ENCODE results near the gene MYF5. TPM values are rescaled to one million over a fixed set of nuclear protein-coding genes. Genes with fewer than 3 reads are reported as not detected.

MYF5 gene
- total and polyA plus RNA-seq, 11 donors, result not detected

DNA sequence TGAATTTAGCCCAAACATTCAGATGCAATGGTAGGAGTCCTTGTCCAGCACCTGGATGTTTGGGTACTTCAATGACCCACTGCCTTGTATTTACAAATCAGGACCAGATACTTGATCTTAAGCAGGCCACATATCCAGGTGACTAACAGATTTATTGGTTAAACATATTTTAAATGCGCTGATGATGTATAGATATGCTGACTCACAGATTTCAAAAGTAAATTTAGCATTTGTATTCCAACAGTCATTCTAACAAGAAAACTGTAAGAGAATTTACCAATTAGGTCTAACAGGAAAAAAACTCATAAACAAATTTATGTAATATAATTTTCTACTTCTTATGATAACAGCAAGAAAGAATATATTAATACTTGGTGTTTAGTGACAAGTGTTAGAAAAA, 38.7 kb upstream of the MYF5 start:
- H3K4me1 ChIP-seq, result no peaks in the 10 kb centered on the region
- no peaks in the 10 kb centered on the region for H3K9me3 ChIP-seq
- H3K27me3 ChIP-seq, result no peaks in the 10 kb centered on the region
- DNase-seq (no peak), ATAC-seq (no peak)
- WGBS, 4 donors, result 90 to 97% (median 93%) methylated on average over 1 of the region's 1 CpG
- no peak overlapping the region for H3K27ac ChIP-seq
- no peaks in the 10 kb centered on the region for H3K36me3 ChIP-seq
- H3K4me3 ChIP-seq, result no peak overlapping the region
- intact Hi-C loops (cut with DNase I), result no loop called here
- TF ChIP-seq POLR2A (IDR thresholded peaks at IDR 0.05), result no peak
- TF ChIP-seq, protein P1, sequence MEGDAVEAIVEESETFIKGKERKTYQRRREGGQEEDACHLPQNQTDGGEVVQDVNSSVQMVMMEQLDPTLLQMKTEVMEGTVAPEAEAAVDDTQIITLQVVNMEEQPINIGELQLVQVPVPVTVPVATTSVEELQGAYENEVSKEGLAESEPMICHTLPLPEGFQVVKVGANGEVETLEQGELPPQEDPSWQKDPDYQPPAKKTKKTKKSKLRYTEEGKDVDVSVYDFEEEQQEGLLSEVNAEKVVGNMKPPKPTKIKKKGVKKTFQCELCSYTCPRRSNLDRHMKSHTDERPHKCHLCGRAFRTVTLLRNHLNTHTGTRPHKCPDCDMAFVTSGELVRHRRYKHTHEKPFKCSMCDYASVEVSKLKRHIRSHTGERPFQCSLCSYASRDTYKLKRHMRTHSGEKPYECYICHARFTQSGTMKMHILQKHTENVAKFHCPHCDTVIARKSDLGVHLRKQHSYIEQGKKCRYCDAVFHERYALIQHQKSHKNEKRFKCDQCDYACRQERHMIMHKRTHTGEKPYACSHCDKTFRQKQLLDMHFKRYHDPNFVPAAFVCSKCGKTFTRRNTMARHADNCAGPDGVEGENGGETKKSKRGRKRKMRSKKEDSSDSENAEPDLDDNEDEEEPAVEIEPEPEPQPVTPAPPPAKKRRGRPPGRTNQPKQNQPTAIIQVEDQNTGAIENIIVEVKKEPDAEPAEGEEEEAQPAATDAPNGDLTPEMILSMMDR (IDR thresholded peaks at IDR 0.05), result no peak

DNA sequence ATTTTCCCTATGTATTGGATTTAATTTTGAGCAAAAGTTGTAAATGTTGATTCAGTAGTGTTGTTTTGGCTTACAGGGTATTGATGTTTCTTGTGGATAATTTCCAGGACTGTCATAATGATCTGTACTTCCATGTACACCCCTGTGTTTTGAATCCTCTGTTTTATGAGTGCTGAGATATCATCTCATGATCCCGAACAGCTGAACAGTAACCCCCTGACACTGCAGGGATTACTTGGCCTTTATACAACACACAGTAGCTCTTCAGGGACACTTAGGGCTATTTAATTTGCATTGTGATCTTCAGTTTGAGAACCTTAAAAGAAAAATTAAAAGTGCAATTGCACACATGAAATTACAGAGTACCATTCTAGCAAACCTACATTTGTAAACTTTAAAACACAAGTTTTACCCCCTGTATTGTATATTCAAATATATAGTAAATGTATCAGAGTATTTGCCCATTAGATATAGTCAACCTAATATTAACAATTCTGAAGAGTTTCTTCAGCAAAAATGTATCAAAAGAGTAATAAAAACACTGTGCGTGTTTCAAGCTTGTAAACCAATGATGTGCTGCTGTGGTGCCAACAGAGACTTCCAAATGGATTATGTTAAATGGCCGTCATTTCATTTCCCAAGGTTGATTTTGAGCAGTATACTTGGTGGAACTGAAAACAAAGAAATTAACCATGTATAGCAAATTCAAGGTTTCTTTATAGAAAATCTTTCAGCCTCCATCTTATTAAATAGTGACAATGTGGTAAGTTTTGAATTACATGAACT, 37.2 kb upstream of the MYF5 start:
- DNase-seq, result no peak
- H3K9me3 ChIP-seq, result no peaks in the 10 kb centered on the region
- H3K36me3 ChIP-seq, result no peaks in the 10 kb centered on the region
- WGBS, 4 donors, result 73 to 87% (median 83%) methylated on average over 3 of the region's 3 CpGs
- no peaks in the 10 kb centered on the region for H3K27me3 ChIP-seq
- no peak for TF ChIP-seq POLR2A (IDR thresholded peaks at IDR 0.05)
- TF ChIP-seq, protein P1 (IDR thresholded peaks at IDR 0.05), result no peak
- no peaks in the 10 kb centered on the region for H3K4me1 ChIP-seq
- H3K4me3 ChIP-seq, result no peak overlapping the region
- no peak for ATAC-seq
- no peak overlapping the region for H3K27ac ChIP-seq
- intact Hi-C loops (cut with DNase I), result no loop called here

GRCh38 chr12:80681287-80681686, 35.4 kb upstream of the MYF5 start:
- Histone ChIP-seq H3K27me3 (no peaks in the 10 kb centered on the region), H3K4me1 (no peaks in the 10 kb centered on the region), H3K9me3 (peaks cover 0 to 2% (median 0%) of the 10 kb centered on the region in 12 donors), H3K4me3 (no peak overlapping the region), H3K27ac (no peak overlapping the region), H3K36me3 (no peaks in the 10 kb centered on the region)
- intact Hi-C loops (cut with DNase I), result no loop called here
- 74 to 86% (median 83%) methylated on average over 2 of the region's 2 CpGs for WGBS, 4 donors
- ATAC-seq (no peak), DNase-seq (no peak)
- TF ChIP-seq POLR2A (IDR thresholded peaks at IDR 0.05), result no peak
- TF ChIP-seq, protein P1 (IDR thresholded peaks at IDR 0.05), result no peak

DNA sequence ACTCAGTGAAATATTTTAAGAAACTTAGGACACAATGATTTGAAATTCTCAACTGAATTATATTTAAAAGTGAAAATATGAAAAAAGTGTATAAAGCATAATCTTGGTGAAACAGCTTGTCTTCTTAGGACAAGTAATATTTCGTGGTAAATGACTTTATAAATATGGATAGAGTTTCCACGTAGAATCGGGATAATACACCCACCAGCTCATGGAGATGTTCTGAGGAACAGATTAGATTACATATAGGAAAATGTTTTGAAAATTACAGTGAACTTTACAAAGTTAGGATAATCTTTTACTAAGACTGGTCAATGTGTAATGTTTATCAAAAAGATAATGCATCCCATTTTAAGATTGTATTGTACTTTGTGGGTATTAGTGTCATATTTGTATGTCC, 34.9 kb upstream of the MYF5 start:
- peaks cover 0 to 7% (median 0%) of the 10 kb centered on the region in 12 donors for H3K9me3 ChIP-seq
- intact Hi-C loops (cut with DNase I), result no loop called here
- H3K27ac ChIP-seq, result no peak overlapping the region
- H3K36me3 ChIP-seq, result no peaks in the 10 kb centered on the region
- no peak overlapping the region for H3K4me3 ChIP-seq
- no peaks in the 10 kb centered on the region for H3K4me1 ChIP-seq
- ATAC-seq (no peak), DNase-seq (no peak)
- no peak for TF ChIP-seq POLR2A (IDR thresholded peaks at IDR 0.05)
- TF ChIP-seq, protein P1 (IDR thresholded peaks at IDR 0.05), result no peak
- 79 to 88% (median 84%) methylated on average over 3 of the region's 3 CpGs for WGBS, 4 donors
- H3K27me3 ChIP-seq, result no peaks in the 10 kb centered on the region
